Measurements from ENCODE around the gene PDIA6. TPM values are rescaled to one million over a fixed set of nuclear protein-coding genes. Genes with fewer than 3 reads are reported as not detected.

The PDIA6 gene
- total RNA-seq, 1 experiment from 2014 or later, result 149 TPM

- no TSS peak for BruUV-seq (replicated peaks)
- Histone ChIP-seq H3K9ac (ENCODE audit: low read length) (no peak overlapping the region), H3K36me3 (ENCODE audit: control insufficient read depth in 1 of 2, insufficient read depth in 2 of 2, low read length in 2 of 2) (no peaks in the 10 kb centered on the region), H3K4me3 (replicated peaks in 1 of 2; ENCODE audit: low read depth in 1 of 2, low read length in 2 of 2) (no peak overlapping the region), H3K9me3 (ENCODE audit: control insufficient read depth in 1 of 2, insufficient read depth in 1 of 2, low read depth in 1 of 2, low read length in 2 of 2) (no peaks in the 10 kb centered on the region), H3K4me1 (ENCODE audit: control insufficient read depth in 1 of 2, insufficient read depth in 2 of 2, low read length in 2 of 2) (no peaks in the 10 kb centered on the region), H2AFZ (ENCODE audit: low read depth, low read length, poor library complexity, severe bottlenecking) (no peak overlapping the region), H3K79me2 (ENCODE audit: insufficient read depth, low read length) (no peaks in the 10 kb centered on the region), H3K27me3 (ENCODE audit: insufficient read depth, low read length) (no peaks in the 10 kb centered on the region), H3K27ac (ENCODE audit: low read depth, low read length) (no peak overlapping the region), H4K20me1 (ENCODE audit: insufficient read depth) (no peaks in the 10 kb centered on the region), H3K9me2 (ENCODE audit: insufficient read depth) (no peaks in the 10 kb centered on the region), H3K4me2 (ENCODE audit: low read length) (no peak overlapping the region)
- intact Hi-C loops (cut with micrococcal nuclease), result no loop called here
- RAD21 ChIA-PET (ENCODE audit: low non-redundant PET in 1 of 2, low total read pairs in 2 of 2, uncharacterized antibody in 2 of 2, unreplicated experiment in 2 of 2), result no interaction called here
- ATAC-seq (no peak), DNase-seq (ENCODE audit: low read depth, low spot score) (no peak)
- POLR2A ChIA-PET, result no interaction called here
- CTCF ChIA-PET, result no interaction called here
- TF ChIP-seq EGR1 (IDR thresholded peaks at IDR 0.05; ENCODE audit: low read depth), result no peak
- no peak for TF ChIP-seq SIN3A (IDR thresholded peaks at IDR 0.05; ENCODE audit: low read depth)
- TF ChIP-seq ATF3 (IDR thresholded peaks at IDR 0.05), result no peak
- no peak for TF ChIP-seq EZH2phosphoT487 (IDR thresholded peaks at IDR 0.05; ENCODE audit: borderline replicate concordance)
- TF ChIP-seq SP1 (IDR thresholded peaks at IDR 0.05; ENCODE audit: low read depth), result no peak
- no peak for TF ChIP-seq CEBPB (IDR thresholded peaks at IDR 0.05; ENCODE audit: low read depth)
- TF ChIP-seq POLR2AphosphoS5 (IDR thresholded peaks at IDR 0.05; ENCODE audit: low read depth, low read length), result no peak
- TF ChIP-seq REST (IDR thresholded peaks at IDR 0.05; ENCODE audit: low read depth), result no peak
- TF ChIP-seq ELF1 (IDR thresholded peaks at IDR 0.05; ENCODE audit: borderline replicate concordance, low read depth), result no peak
Observed at GRCh38 chr2:10860081-10860813, 47.7 kb upstream of the PDIA6 start.
